Endodermal cell (in vitro differentiated cells): Measurements from ENCODE around the gene PAX8. TPM values are rescaled to one million over a fixed set of nuclear protein-coding genes. Genes with fewer than 3 reads are reported as not detected.
A peak's percentile ranks its signal among the peaks of the same experiment; 100 is the strongest.
"Not testable (repeated sequence)": the region's sequence is repeated elsewhere in the genome, so short reads cannot be mapped to it uniquely, and the experiment has no call there.

Experiments
- DNase-seq: peaks from one replicate; pipeline ENCODE4 v3.0.0-alpha.2; 2017
- H3K27ac ChIP-seq: 2 replicates; pipeline ENCODE4 v1.5.1; 2013; ENCODE audit warnings: mild to moderate bottlenecking, low read depth, low read length, moderate library complexity
- H3K27me3 ChIP-seq: 2 replicates; pipeline ENCODE4 v1.6.1; 2013; ENCODE audit warnings: mild to moderate bottlenecking, low read length, moderate library complexity; ENCODE audit not compliant: insufficient read depth, control insufficient read depth, poor library complexity, severe bottlenecking
- H3K36me3 ChIP-seq: 2 replicates; pipeline ENCODE4 v1.7.0; 2013; ENCODE audit warnings: mild to moderate bottlenecking, low read length, moderate library complexity; ENCODE audit not compliant: control insufficient read depth, insufficient read depth
- H3K4me1 ChIP-seq: one replicate; pipeline ENCODE4 v1.7.0; 2013; ENCODE audit warnings: low read length; ENCODE audit not compliant: control insufficient read depth, insufficient read depth
- H3K4me3 ChIP-seq: 2 replicates; pipeline ENCODE4 v1.5.1; 2013; ENCODE audit warnings: mild to moderate bottlenecking, low read length, moderate library complexity
- H3K9ac ChIP-seq: 2 replicates; pipeline ENCODE4 v1.6.1; 2013; ENCODE audit warnings: mild to moderate bottlenecking, low read length, moderate library complexity; ENCODE audit not compliant: poor library complexity, severe bottlenecking; ENCODE audit errors: extremely low read depth
- H3K9me3 ChIP-seq: 2 replicates; pipeline ENCODE4 v1.6.1; 2013; ENCODE audit warnings: mild to moderate bottlenecking, low read length, moderate library complexity; ENCODE audit not compliant: control insufficient read depth
- H3K27ac Mint-ChIP-seq: 2 replicates; pipeline ENCODE4 v1.8.0; 2020; ENCODE audit warnings: mixed read lengths
- H3K27me3 Mint-ChIP-seq: 2 replicates; pipeline ENCODE4 v1.8.0; 2021; ENCODE audit warnings: mild to moderate bottlenecking, mixed read lengths; ENCODE audit not compliant: insufficient read depth
- H3K36me3 Mint-ChIP-seq: 2 replicates; pipeline ENCODE4 v1.8.0; 2020; ENCODE audit warnings: low read depth, mixed read lengths
- H3K4me1 Mint-ChIP-seq: 2 replicates; pipeline ENCODE4 v1.8.0; 2020; ENCODE audit warnings: mixed read lengths
- H3K4me3 Mint-ChIP-seq: 2 replicates; pipeline ENCODE4 v1.8.0; 2020; ENCODE audit warnings: mild to moderate bottlenecking, moderate library complexity, mixed read lengths
- H3K9me3 Mint-ChIP-seq: 2 replicates; pipeline ENCODE4 v1.8.0; 2020; ENCODE audit warnings: mild to moderate bottlenecking, mixed read lengths
- WGBS, 2 experiments: methylation state at CpG; one replicate each; pipeline versions ENCODE4 v1.1.5 to v1.1.7; 2013; ENCODE audit warnings: missing lambda C conversion rate in 2 of 2, mixed read lengths in 1 of 2; ENCODE audit not compliant: insufficient coverage in 1 of 2, insufficient read length in 1 of 2; 5-methylcytosine and 5-hydroxymethylcytosine counted together
- total RNA-seq, 2 donors: library from RNA; stranded (reverse); fragmentation: NEBNext Ultra II Directional in 1 of 2; extraction: Animal tissue kit (Norgen Biotek cat#: 25700) in 1 of 2; gene quantifications; 2 replicates in 1 of 2; 3 replicates in 1 of 2; pipeline ENCODE4 v1.2.1, GENCODE V29; 2021
- TF ChIP-seq, protein P1 (sequence below): fragments of 200-600 bp; sonication (generic); conservative IDR thresholded peaks from 2 replicates; pipeline ENCODE4 v1.5.0; 2021; ENCODE audit warnings: antibody characterized with exemption, mild to moderate bottlenecking

Gene PAX8
- total RNA-seq, 2 donors from 2014 or later = 0.09 to 0.11 TPM

DNA sequence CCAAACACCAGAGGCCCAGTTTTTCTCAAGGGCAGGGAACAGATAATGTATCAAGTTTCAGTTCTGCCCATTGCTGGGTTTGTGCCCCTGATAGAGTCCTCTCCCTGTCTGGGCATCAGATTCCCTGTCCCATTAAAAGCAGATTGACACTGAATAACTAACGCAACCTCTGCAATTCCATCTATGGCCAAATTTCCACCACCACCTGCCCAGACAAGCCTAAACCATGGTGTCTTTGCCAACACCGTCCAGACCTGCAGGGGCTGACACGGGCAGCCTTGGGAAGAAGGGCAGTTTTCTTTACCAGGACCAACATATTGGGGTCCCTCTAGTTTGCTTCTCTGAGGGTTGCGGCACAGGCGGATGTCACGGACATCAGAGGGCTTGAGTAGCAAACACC lies 26.4 kb upstream of the PAX8 start:
- 75 to 96% methylated on average over 4 to 6 of the region's 6 CpGs for whole genome bisulfite sequencing, 2 experiments
- peaks cover 4% of the 10 kb centered on the region for H3K27me3 ChIP-seq
- H3K9me3 ChIP-seq = no peaks in the 10 kb centered on the region
- Mint-ChIP-seq H3K27ac (no peak overlapping the region), H3K4me3 (no peak overlapping the region), H3K27me3 (peaks cover 28% of the 10 kb centered on the region), H3K9me3 (no peaks in the 10 kb centered on the region), H3K4me1 (peaks cover 6% of the 10 kb centered on the region), H3K36me3 (no peaks in the 10 kb centered on the region)
- TF ChIP-seq, protein P1, sequence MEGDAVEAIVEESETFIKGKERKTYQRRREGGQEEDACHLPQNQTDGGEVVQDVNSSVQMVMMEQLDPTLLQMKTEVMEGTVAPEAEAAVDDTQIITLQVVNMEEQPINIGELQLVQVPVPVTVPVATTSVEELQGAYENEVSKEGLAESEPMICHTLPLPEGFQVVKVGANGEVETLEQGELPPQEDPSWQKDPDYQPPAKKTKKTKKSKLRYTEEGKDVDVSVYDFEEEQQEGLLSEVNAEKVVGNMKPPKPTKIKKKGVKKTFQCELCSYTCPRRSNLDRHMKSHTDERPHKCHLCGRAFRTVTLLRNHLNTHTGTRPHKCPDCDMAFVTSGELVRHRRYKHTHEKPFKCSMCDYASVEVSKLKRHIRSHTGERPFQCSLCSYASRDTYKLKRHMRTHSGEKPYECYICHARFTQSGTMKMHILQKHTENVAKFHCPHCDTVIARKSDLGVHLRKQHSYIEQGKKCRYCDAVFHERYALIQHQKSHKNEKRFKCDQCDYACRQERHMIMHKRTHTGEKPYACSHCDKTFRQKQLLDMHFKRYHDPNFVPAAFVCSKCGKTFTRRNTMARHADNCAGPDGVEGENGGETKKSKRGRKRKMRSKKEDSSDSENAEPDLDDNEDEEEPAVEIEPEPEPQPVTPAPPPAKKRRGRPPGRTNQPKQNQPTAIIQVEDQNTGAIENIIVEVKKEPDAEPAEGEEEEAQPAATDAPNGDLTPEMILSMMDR = no peak
- peak overlapping the region; percentile 76 for H3K27ac ChIP-seq
- H3K4me1 ChIP-seq = no peaks in the 10 kb centered on the region
- DNase-seq = no peak
- H3K9ac ChIP-seq = no peak overlapping the region
- H3K4me3 ChIP-seq = no peak overlapping the region
- H3K36me3 ChIP-seq = no peaks in the 10 kb centered on the region

DNA sequence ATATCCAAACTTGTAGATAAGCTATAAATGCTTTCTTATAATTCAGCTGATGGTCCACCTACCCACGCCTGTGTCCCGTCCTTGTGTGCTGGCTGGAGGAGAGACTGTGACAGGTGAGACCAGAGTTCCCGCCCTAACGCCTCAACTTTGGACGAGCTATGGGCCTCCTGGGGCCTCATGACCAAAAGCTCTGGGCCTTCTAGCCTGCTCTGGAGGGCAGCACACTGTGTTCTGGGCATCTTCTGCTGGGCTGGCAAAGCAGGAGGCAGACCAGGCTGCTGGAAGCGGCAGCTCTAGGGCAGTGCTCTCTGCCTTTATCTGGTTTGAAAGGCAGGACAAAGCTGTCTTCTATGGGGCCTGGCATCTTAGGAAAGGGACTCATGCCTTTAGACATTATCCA lies 26.0 kb upstream of the PAX8 start:
- Mint-ChIP-seq H3K4me1 (peaks cover 6% of the 10 kb centered on the region), H3K36me3 (no peaks in the 10 kb centered on the region), H3K9me3 (no peaks in the 10 kb centered on the region), H3K27me3 (peaks cover 26% of the 10 kb centered on the region), H3K27ac (no peak overlapping the region), H3K4me3 (no peak overlapping the region)
- Histone ChIP-seq H3K9me3 (no peaks in the 10 kb centered on the region), H3K27ac (no peak overlapping the region), H3K9ac (no peak overlapping the region), H3K36me3 (no peaks in the 10 kb centered on the region), H3K4me1 (no peaks in the 10 kb centered on the region), H3K4me3 (no peak overlapping the region), H3K27me3 (peaks cover 4% of the 10 kb centered on the region)
- 88 to 89% methylated on average over 1 to 6 of the region's 6 CpGs for WGBS, 2 experiments
- TF ChIP-seq, protein P1 = no peak
- no peak for DNase-seq

GRCh38 chr2:113302216-113302980 lies 23.7 kb upstream of the PAX8 start:
- not testable (repeated sequence) for H3K9me3 Mint-ChIP-seq, H3K9me3 ChIP-seq, H3K4me1 ChIP-seq, H3K4me1 Mint-ChIP-seq, H3K9ac ChIP-seq, H3K27ac ChIP-seq, H3K36me3 Mint-ChIP-seq, H3K36me3 ChIP-seq, H3K27ac Mint-ChIP-seq, DNase-seq, H3K27me3 ChIP-seq, H3K27me3 Mint-ChIP-seq, H3K4me3 Mint-ChIP-seq, H3K4me3 ChIP-seq
- WGBS, 2 experiments = 91 to 100% methylated on average over 3 to 9 of the region's 9 CpGs
